ENCODE data around the gene ZNF70.

ZNF70 gene

GRCh38 chr22:23778577-23778900, 27.6 kb upstream of the ZNF70 start:
- DNase-seq, result no peak

GRCh38 chr22:23777776-23778576, 27.1 kb upstream of the ZNF70 start:
- no peak for DNase-seq

DNA sequence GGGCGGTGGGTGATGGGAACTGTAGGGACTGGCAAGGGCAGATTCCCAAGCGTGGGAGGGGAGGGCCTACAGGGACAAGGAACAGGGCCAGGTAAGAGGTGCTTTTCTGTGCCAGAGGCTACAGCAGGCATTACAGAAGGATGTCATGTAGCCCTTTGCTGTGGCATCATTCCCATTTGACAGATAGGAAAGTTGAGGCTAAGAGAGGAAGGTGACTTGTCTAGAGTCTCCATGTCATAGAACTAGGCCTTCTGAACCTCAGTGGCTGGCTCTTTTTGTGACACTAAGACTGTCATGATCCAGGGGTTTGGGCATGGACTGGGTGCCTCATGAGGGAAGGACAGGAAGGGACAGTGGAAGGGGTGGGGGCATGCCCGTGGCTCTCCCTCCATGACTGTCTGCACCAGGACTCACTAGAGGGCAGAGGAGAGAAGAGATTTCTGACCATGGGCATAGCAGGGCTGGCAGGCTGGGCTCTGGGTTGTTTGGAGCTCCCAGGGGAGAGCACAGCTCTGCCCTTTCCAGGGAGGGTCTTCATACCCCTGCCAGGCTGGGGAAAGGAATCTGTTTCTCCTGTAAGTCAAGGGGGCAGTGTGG, 25.0 kb upstream of the ZNF70 start:
- peak in 1 of 2 experiments; percentile 5 for DNase-seq

- DNase-seq, result no peak
These were observed 24.1 kb upstream of the ZNF70 start for GRCh38 chr22:23774922-23775436.

DNA sequence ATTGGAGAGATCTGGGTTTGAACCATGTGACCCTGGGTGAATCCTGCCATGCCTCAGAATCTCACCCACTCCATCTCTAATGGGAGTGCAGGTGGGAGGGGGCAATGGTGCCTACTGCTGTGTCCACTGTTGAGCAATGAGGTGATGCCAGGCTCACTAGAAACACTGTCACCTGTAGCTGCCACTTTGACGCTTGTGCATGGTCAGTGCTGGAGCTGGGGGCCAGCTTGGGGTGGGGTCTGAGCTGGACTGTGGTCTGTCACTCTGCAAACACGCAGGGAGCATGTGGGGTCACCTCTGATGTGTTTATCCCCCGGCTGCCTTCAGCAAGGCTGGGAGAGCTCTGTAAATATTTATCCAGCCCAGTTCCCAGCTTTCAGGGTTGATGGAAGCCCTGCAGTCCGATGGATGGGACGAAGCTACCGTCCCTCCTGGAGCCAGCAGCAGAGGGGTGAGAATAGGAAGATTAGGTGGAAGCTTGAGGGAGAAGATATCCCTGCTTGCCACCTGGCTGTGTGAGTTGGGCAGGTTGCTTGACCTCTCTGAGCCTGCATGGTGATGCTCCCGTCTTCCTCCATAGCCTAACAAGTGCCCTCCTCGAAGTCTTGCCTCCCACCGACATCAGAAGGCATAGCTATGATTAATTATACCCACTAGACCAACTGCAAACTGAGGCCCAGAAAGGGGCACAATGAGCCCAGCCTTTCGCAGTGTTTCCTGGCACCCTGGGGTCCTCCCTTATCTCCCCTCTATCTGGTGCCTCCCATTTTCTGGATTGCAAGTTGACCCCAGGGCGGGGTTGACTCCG, 23.4 kb upstream of the ZNF70 start:
- DNase-seq, result no peak

DNA sequence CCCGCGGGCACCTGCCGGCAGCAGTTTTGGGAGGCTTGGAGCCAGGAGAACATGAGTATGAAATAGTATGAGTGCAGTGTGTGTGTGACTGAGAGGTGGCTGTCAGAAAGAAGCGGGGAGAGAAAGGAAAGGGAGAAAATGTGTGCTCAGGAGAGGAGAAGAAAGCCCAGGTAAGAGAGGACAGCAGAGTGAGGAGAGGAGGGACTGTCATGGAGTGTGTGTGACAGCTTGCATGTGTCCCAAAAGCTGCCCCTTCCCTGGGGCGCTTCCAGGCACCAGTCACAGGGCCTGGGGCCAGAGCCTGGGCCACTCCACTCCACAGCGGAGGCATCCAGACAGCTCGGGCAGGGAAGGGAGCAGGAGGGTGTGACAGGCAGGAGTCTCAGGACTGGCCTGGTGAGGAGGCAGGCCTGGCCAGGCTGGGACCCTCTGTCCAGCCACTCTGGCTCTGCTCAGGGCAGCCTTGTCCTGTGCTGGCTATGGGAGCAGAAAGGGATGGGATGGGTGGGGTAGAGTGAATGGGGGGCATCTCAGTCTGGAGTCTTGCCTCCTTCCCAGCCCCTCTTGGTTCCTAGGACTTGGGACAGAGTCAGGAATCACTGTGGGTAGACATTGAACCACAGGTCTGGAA, 22.7 kb upstream of the ZNF70 start:
- no peak for DNase-seq

DNA sequence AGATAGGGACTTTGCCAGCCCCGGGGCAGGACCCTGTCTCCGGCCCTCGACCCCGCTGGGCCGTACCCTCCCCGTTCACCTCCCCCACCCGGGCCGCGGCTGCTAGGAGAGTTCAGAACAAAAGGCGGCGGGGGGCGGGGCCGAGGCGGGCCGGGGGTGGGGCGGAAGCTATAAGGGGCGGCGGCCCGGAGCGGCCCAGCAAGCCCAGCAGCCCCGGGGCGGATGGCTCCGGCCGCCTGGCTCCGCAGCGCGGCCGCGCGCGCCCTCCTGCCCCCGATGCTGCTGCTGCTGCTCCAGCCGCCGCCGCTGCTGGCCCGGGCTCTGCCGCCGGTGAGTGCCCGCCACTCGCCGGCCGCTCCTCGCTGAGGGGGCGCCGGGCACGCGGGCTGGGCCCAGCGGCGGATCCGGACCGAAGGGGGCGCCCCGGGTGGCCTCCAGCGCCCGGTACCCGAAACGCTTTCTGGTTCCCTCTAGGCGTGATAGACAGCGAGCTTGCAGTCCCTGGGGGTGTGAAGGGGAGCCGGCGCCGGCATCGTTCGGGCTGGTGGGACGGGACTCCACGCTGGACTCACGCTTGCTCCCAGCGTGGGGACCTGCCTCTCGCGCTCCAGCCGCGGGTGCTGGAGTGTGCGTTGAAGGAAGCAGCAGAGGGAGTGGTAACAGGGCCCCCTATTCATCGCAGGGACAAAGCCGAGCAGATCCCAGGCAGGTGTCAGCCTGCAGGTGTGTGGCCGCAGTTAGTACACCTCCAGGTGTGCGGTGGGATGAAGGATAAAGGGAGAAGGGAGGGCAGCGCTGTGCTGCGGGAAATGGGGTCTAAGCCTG, 21.9 kb upstream of the ZNF70 start, which contains the start of gene MMP11:
MMP11 (plus strand) TSS at position 201 of the 825 bp plus-strand sequence; CDS start at position 223, 22 bp downstream.
- peak in 1 of 2 experiments; percentile 6 for DNase-seq

DNA sequence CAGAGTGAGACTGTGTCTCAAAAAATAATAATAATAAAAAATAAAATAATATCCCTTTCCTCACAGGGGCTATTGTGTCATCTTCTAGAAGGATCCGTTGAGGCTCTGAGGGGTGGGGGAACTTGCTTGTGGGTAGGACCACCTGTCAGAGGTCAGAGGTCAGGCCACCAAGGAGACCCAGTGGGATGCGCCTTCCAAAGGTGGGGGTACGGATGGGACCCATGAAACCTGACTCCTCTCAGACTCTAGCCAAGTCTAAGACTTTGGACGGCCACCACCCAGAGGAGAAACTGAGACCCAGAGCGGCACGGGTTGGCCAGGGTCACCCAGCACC, 21.4 kb upstream of the ZNF70 start:
- no peak for DNase-seq

DNA sequence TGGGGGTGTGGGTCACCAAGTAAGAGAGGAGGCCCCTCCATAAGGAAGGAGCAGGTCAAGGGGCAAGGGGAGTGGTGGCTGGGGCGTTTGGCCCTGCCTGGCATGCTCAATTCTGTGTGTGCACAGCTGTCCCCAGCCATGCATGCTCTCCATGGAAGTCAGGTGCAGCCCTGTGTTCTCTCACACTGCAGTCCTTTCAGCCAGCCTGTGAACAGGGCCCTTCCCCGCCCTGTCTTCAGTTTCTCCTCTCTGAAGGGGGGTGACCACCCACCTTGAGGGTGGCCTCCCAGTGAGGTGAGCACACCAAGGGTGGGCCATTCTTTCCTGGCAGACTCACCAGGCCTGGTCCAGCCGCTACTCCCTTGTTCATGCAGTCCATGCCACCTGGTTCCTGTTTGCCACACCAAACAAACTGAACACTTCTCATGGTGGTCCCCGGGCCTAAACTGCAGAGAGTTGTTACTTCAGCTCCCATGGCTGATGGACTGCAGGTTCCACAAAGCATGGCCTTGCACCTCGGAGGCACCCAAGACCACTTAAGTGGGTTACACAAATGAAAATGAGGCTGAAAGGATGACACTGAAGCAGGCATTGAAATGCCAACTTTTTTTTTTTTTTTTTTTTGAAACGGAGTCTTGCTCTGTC, 18.5 kb upstream of the ZNF70 start:
- DNase-seq, result no peak

GRCh38 chr22:23767673-23768548, 17.0 kb upstream of the ZNF70 start, which contains the start of gene CHCHD10:
TSS of gene CHCHD10 (minus strand) at chr22:23767972. CDS start at chr22:23767874, 98 bp downstream.
- DNase-seq, result peak in 1 of 2 experiments; percentile 55

DNA sequence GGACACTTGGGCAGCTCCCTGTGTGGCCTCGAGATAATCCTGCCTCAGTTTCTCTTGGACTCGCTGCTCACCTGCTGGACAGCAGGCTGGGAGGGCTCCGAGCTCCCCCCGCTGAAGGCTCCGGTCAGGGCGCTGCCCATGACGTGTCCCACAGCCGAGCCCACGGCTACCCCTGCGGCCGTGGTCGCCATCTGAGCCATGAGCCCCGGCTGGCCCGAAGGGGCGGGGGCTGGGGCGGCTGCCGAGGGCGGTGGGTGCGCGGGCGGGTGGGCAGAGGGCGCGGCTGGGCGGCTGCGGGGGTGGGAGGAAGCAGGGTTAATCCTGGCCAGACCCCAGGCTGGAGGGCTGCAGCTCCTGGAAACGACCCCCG, 16.4 kb upstream of the ZNF70 start:
- DNase-seq, result no peak

GRCh38 chr22:23764899-23765881, 14.3 kb upstream of the ZNF70 start:
- no peak for DNase-seq

GRCh38 chr22:23763954-23764353, 13.0 kb upstream of the ZNF70 start:
- DNase-seq, result no peak

DNA sequence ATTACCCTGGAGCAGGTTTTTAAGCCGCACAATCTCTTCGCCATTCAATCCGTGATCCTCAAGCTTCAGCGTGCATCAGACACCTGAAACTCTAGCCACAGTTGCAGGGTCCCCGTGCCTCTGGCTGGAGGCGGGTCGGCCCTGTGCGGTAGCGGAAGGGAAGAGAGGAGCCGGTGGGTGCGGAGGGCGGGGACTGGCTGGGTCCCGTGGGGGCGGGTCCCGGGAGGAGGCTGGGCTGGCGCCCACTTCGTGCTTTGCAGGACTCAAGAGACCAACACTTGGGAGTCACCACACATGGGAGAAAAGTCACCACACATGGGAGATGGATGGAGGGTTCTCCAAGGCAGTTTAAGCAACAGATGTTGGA, 12.7 kb upstream of the ZNF70 start:
- DNase-seq, result no peak

DNA sequence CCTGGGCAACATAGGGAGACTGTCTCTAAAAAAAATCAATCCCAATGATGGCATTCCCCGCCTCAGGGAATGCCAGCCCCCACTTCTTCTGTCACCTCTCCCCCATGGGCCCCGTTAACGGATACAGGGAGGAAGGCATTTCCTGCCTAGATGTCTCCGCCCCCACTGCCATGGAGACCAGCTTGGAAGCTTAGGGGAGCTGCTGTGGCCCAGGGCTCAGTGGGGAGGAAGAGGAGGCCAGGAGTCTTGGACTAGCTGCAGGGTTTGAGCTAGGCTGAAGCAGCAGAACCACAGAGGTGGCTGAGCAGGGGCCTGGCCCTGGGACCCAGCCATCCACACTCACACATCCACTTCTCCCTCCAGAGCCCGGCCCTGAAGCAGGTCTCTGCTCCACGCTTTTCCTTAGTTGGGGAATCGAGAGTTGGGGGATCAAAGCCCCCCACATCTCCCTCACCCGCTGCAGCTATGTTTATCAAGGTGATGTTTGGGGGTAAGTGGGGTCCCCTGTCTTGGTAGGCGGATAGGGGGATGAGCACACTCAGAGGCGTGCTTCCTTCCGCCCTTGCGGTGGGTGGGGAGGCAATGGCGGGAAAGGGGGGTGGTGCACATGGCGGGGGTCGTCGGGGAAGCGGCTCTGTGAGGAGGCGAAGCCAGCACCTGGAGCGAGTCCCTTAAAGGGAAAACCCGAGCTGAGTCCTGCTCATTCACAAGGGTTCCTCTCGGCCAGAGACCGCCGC, 12.1 kb upstream of the ZNF70 start, which contains the start of gene C22orf15:
C22orf15 (plus strand) TSS at position 149 of the 737 bp plus-strand sequence; CDS start at position 466, 317 bp downstream.
- peak in 1 of 2 experiments; percentile 2 for DNase-seq

DNA sequence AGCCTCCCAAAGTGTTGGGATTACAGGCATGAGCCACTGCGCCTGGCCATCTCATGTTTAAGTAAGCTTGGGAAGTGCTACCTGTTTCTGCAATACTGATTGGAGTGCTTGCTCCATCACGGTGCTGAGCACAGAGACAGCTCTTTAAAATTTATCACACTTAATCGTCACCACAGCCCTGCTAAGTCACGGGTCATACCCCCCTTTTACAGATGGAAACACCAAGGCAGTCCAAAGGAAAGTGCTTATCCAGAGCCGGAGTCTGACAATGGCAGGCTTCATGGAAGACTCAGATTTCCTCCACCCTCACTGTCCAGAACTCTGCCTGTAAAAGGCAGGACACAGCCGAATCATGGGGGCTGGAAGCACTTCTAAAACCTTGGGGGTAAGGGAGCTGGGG, 9.1 kb upstream of the ZNF70 start:
- DNase-seq, result no peak

DNA sequence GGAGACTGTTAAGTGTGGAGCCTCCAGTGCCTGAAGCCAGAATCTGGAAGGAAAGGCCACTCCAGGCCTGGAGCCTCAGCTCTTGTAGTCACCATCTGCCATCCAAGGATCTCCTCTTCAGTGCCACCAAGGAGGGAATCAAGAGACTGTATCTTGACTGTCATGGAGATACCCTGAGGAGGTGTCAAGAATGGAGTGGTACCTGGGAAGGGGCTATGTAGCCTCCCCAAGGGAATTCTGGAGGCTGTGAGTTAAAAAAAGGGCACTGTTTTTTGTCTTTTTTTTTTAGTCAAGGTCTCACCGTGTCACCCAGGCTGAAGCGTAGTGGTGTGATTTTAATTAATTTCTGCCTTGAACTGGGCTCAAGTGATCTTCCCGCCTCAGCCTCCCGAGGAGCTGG, 8.7 kb upstream of the ZNF70 start:
- no peak for DNase-seq

DNA sequence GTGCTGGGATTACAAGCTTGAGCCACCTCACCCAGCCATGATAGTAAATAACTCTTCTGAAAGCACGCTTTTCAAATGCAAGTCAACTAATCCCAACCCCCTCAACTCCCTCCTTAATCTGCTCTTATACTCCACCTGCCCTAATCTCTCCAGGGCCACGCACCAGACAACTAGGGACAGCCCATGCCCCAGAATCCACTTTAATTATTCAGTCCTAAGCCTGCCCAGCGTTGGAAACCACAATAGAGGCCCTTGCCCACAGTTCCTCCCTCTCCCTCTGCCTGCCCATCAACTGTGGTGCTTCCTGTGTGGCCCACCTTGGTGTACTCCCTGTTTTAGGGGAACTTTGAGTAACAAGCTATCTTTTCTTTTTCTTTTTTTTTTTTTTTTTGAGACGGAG, 6.0 kb upstream of the ZNF70 start:
- DNase-seq, result no peak

GRCh38 chr22:23755711-23756110, 4.8 kb upstream of the ZNF70 start:
- DNase-seq, result no peak
